KMS-11 (cell line): ENCODE results near the gene LRP10.

Source experiments
- H2AFZ ChIP-seq: fragments of 200-600 bp; sonication (generic); 2 replicates; pipeline ENCODE4 v1.6.1; 2016; ENCODE audit warnings: antibody characterized with exemption, mixed run types, low read depth
- H3K27ac ChIP-seq: fragments of 200-600 bp; sonication (generic); 2 replicates; pipeline ENCODE4 v1.6.1; 2016; ENCODE audit warnings: mild to moderate bottlenecking, mixed run types
- H3K27me3 ChIP-seq: fragments of 200-600 bp; sonication (generic); 2 replicates; pipeline ENCODE4 v1.6.1; 2017; ENCODE audit warnings: mild to moderate bottlenecking, low read depth, mixed run types, moderate library complexity; ENCODE audit not compliant: insufficient read depth
- H3K36me3 ChIP-seq: fragments of 200-600 bp; sonication (generic); 2 replicates; pipeline ENCODE4 v1.6.1; 2017; ENCODE audit warnings: mild to moderate bottlenecking, mixed run types; ENCODE audit not compliant: insufficient read depth
- H3K4me1 ChIP-seq: fragments of 200-600 bp; sonication (generic); 2 replicates; pipeline ENCODE4 v1.6.1; 2016; ENCODE audit warnings: mild to moderate bottlenecking, low read depth, mixed run types; ENCODE audit not compliant: poor library complexity, severe bottlenecking
- H3K4me2 ChIP-seq: fragments of 200-600 bp; sonication (generic); 2 replicates; pipeline ENCODE4 v1.7.0; 2016; ENCODE audit warnings: mild to moderate bottlenecking, mixed run types
- H3K4me3 ChIP-seq: fragments of 200-600 bp; sonication (generic); IDR thresholded peaks from 2 replicates; pipeline ENCODE4 v1.6.1; 2017; ENCODE audit warnings: low read depth, low read length, mixed read lengths; ENCODE audit not compliant: insufficient read depth
- H3K79me2 ChIP-seq: fragments of 200-600 bp; sonication (generic); 2 replicates; pipeline ENCODE4 v1.6.1; 2016; ENCODE audit warnings: low read depth, mixed run types; ENCODE audit not compliant: insufficient read depth
- H3K9ac ChIP-seq: fragments of 200-600 bp; sonication (generic); 2 replicates; pipeline ENCODE4 v1.6.1; 2016; ENCODE audit warnings: mild to moderate bottlenecking, mixed run types
- H4K20me1 ChIP-seq: fragments of 200-600 bp; sonication (generic); 2 replicates; pipeline ENCODE4 v1.6.1; 2016; ENCODE audit warnings: mild to moderate bottlenecking, mixed run types; ENCODE audit not compliant: insufficient read depth
- TF ChIP-seq, protein P1 (sequence below): fragments of 200-600 bp; sonication (generic); conservative IDR thresholded peaks from 2 replicates; pipeline ENCODE4 v1.6.1; 2017; ENCODE audit warnings: low read depth, mild to moderate bottlenecking, antibody characterized with exemption, low read length, moderate library complexity, mixed read lengths

LRP10 gene

DNA sequence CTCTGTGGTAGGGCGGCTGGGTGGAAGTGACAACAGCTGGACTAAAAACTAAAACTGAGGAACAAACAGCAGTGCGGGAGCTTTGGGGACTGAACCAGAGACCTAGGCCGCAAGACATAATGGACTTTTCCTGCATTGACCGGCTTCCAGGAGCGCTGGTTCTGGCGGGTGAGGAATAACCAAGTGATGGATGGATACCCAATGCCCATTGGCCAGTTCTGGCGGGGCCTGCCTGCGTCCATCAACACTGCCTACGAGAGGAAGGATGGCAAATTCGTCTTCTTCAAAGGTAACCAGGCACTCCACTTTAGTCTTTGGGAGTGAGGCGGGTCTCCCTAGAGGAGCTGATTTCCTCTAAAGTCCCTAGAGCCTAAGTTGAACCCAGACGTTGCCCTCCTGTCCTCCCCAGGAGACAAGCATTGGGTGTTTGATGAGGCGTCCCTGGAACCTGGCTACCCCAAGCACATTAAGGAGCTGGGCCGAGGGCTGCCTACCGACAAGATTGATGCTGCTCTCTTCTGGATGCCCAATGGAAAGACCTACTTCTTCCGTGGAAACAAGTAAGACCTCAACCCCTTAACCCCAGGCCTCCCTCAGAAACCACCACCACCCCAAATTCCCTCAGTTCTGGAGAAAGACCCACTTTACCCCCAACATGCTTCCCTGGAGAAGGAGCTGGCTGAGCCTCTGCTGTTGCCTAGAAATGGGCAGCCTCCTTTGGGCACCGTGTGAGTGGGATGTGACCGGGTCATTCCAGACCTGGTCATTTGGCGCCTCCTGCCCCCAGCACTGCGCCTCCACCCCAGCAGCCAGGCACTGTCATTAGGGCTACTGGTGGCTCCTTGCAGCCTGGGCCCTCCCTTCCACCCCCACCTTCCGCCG, 27.1 kb upstream of the LRP10 start:
- Histone ChIP-seq H3K4me3 (no peak overlapping the region), H3K4me2 (no peak overlapping the region), H3K27me3 (no peaks in the 10 kb centered on the region), H4K20me1 (no peaks in the 10 kb centered on the region), H3K4me1 (peaks cover 7% of the 10 kb centered on the region), H3K79me2 (no peaks in the 10 kb centered on the region), H3K9ac (no peak overlapping the region), H3K36me3 (no peaks in the 10 kb centered on the region), H2AFZ (no peak overlapping the region), H3K27ac (no peak overlapping the region)
- TF ChIP-seq, protein P1, sequence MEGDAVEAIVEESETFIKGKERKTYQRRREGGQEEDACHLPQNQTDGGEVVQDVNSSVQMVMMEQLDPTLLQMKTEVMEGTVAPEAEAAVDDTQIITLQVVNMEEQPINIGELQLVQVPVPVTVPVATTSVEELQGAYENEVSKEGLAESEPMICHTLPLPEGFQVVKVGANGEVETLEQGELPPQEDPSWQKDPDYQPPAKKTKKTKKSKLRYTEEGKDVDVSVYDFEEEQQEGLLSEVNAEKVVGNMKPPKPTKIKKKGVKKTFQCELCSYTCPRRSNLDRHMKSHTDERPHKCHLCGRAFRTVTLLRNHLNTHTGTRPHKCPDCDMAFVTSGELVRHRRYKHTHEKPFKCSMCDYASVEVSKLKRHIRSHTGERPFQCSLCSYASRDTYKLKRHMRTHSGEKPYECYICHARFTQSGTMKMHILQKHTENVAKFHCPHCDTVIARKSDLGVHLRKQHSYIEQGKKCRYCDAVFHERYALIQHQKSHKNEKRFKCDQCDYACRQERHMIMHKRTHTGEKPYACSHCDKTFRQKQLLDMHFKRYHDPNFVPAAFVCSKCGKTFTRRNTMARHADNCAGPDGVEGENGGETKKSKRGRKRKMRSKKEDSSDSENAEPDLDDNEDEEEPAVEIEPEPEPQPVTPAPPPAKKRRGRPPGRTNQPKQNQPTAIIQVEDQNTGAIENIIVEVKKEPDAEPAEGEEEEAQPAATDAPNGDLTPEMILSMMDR: no peak

DNA sequence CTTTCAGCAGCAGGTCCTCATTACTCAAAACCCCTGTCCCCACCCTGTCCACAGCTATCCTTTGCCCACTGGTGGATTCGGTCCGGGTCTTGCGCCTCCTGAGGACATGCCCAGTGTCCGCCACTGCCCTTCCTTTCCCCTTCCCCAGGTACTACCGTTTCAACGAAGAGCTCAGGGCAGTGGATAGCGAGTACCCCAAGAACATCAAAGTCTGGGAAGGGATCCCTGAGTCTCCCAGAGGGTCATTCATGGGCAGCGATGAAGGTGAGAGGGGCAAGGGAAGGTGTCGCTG, 26.5 kb upstream of the LRP10 start:
- no peak overlapping the region for H3K27ac ChIP-seq
- TF ChIP-seq, protein P1: no peak

DNA sequence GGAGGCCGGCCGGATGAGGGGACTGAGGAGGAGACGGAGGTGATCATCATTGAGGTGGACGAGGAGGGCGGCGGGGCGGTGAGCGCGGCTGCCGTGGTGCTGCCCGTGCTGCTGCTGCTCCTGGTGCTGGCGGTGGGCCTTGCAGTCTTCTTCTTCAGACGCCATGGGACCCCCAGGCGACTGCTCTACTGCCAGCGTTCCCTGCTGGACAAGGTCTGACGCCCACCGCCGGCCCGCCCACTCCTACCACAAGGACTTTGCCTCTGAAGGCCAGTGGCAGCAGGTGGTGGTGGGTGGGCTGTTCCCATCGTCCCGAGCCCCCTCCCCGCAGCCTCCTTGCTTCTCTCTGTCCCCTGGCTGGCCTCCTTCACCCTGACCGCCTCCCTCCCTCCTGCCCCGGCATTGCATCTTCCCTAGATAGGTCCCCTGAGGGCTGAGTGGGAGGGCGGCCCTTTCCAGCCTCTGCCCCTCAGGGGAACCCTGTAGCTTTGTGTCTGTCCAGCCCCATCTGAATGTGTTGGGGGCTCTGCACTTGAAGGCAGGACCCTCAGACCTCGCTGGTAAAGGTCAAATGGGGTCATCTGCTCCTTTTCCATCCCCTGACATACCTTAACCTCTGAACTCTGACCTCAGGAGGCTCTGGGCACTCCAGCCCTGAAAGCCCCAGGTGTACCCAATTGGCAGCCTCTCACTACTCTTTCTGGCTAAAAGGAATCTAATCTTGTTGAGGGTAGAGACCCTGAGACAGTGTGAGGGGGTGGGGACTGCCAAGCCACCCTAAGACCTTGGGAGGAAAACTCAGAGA, 25.5 kb upstream of the LRP10 start:
- TF ChIP-seq, protein P1: no peak
- no peak overlapping the region for H3K4me2 ChIP-seq
- no peaks in the 10 kb centered on the region for H3K27me3 ChIP-seq
- no peaks in the 10 kb centered on the region for H3K36me3 ChIP-seq
- no peak overlapping the region for H2AFZ ChIP-seq
- H3K4me3 ChIP-seq: no peak overlapping the region
- no peak overlapping the region for H3K9ac ChIP-seq
- peaks cover 6% of the 10 kb centered on the region for H3K4me1 ChIP-seq
- no peaks in the 10 kb centered on the region for H3K79me2 ChIP-seq
- H4K20me1 ChIP-seq: no peaks in the 10 kb centered on the region
- no peak overlapping the region for H3K27ac ChIP-seq

More for the DNA sequence above, 26.5 kb upstream of the LRP10 start:
- Histone ChIP-seq H3K4me3 (no peak overlapping the region), H2AFZ (no peak overlapping the region), H3K36me3 (no peaks in the 10 kb centered on the region), H3K4me2 (no peak overlapping the region), H3K79me2 (no peaks in the 10 kb centered on the region), H4K20me1 (no peaks in the 10 kb centered on the region), H3K9ac (no peak overlapping the region), H3K27me3 (no peaks in the 10 kb centered on the region), H3K4me1 (peaks cover 6% of the 10 kb centered on the region)

DNA sequence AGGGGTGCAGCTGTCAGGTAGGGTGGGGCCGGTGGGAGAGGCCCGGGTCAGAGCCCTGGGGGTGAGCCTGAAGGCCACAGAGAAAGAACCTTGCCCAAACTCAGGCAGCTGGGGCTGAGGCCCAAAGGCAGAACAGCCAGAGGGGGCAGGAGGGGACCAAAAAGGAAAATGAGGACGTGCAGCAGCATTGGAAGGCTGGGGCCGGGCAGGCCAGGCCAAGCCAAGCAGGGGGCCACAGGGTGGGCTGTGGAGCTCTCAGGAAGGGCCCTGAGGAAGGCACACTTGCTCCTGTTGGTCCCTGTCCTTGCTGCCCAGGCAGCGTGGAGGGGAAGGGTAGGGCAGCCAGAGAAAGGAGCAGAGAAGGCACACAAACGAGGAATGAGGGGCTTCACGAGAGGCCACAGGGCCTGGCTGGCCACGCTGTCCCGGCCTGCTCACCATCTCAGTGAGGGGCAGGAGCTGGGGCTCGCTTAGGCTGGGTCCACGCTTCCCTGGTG, 24.7 kb upstream of the LRP10 start:
- Histone ChIP-seq H3K4me3 (no peak overlapping the region), H4K20me1 (no peaks in the 10 kb centered on the region), H3K36me3 (no peaks in the 10 kb centered on the region), H3K79me2 (no peaks in the 10 kb centered on the region), H3K27me3 (no peaks in the 10 kb centered on the region), H3K9ac (no peak overlapping the region), H3K4me2 (no peak overlapping the region), H2AFZ (no peak overlapping the region), H3K4me1 (peaks cover 6% of the 10 kb centered on the region), H3K27ac (no peak overlapping the region)
- TF ChIP-seq, protein P1: no peak
